ENCODE measurements around the gene B4GALT2.

The B4GALT2 gene

DNA sequence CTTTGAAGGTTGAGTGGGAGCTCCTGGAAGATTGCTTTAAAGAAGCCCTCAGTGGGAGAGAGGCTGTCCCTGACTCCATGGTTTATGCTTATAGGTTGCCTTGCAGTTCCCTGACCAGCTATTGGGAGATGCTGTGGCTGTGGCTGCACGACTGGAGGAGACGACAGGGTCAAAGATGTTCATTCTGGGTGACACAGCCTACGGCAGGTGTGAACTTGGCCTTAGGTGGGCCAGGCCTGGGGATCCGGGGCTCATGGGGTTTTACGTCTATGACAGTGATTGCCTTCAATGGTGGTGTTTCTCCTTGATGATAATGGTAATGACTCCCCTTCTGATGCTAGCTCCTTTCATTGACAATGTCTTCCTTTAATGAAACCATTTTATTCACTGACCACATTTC, 8.5 kb upstream of the B4GALT2 start:
- Histone ChIP-seq H3K36me3 (ENCODE audit: control insufficient read depth in 1 of 2, insufficient read depth in 2 of 2, low read length in 2 of 2) (peaks cover 4 to 21% of the 10 kb centered on the region in 2 donors), H3K4me3 (ENCODE audit: low read depth in 1 of 2, low read length in 2 of 2) (peak overlapping the region; percentile 96 to 99), H3K9ac (ENCODE audit: low read depth in 1 of 2, low read length in 2 of 2) (peak overlapping the region; percentile 51 to 79), H3K4me1 (ENCODE audit: control insufficient read depth in 1 of 2, insufficient read depth in 2 of 2, low read length in 2 of 2) (peaks cover 18 to 29% of the 10 kb centered on the region in 2 donors), H3K27me3 (ENCODE audit: control insufficient read depth in 1 of 2, insufficient read depth in 2 of 2, low read length in 2 of 2) (no peaks in the 10 kb centered on the region), H3K9me3 (ENCODE audit: control insufficient read depth in 1 of 2, low read length in 2 of 2) (no peaks in the 10 kb centered on the region), H3K27ac (ENCODE audit: low read depth, low read length) (no peak overlapping the region)

DNA sequence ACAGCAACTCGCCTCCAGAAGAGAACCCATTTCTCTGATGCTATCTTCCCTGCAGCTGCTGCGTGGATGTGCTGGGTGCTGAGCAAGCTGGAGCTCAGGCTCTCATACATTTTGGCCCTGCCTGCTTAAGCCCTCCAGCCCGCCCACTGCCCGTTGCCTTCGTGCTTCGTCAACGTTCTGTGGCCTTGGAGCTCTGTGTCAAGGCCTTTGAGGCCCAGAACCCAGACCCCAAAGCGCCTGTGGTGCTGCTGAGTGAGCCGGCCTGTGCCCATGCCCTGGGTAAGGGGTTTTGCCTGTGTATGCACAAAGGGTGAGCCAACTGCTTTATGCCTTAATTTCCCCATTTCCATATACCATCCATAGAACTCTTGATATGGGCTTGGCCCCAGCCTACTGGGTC, 8.1 kb upstream of the B4GALT2 start:
- H3K27me3 ChIP-seq (ENCODE audit: control insufficient read depth in 1 of 2, insufficient read depth in 2 of 2, low read length in 2 of 2): no peaks in the 10 kb centered on the region
- peak overlapping the region; percentile 96 to 99 for H3K4me3 ChIP-seq (ENCODE audit: low read depth in 1 of 2, low read length in 2 of 2)
- no peak overlapping the region for H3K27ac ChIP-seq (ENCODE audit: low read depth, low read length)
- H3K36me3 ChIP-seq (ENCODE audit: control insufficient read depth in 1 of 2, insufficient read depth in 2 of 2, low read length in 2 of 2): peaks cover 4 to 21% of the 10 kb centered on the region in 2 donors
- H3K9me3 ChIP-seq (ENCODE audit: control insufficient read depth in 1 of 2, low read length in 2 of 2): no peaks in the 10 kb centered on the region
- H3K4me1 ChIP-seq (ENCODE audit: control insufficient read depth in 1 of 2, insufficient read depth in 2 of 2, low read length in 2 of 2): peaks cover 22 to 33% of the 10 kb centered on the region in 2 donors
- peak overlapping the region in 1 of 2 donors; percentile 79 for H3K9ac ChIP-seq (ENCODE audit: low read depth in 1 of 2, low read length in 2 of 2)

DNA sequence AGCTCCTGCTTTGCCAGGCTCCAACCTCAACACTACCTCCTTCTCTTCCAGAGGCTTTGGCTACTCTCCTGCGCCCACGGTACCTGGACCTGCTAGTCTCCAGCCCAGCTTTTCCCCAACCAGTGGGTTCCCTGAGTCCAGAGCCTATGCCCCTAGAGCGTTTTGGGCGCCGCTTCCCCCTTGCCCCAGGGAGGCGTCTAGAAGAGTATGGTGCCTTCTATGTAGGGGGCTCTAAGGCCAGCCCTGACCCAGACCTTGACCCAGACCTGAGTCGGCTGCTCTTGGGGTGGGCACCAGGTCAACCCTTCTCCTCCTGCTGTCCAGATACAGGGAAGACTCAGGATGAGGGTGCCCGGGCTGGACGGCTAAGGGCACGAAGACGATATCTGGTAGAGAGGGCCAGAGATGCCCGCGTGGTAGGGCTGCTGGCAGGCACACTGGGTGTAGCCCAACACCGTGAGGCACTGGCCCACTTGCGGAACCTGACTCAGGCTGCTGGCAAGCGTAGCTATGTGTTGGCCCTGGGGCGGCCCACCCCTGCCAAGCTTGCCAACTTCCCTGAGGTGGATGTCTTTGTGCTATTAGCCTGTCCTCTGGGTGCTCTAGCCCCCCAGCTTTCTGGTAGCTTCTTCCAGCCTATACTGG, 7.6 kb upstream of the B4GALT2 start:
- no peaks in the 10 kb centered on the region for H3K27me3 ChIP-seq (ENCODE audit: control insufficient read depth in 1 of 2, insufficient read depth in 2 of 2, low read length in 2 of 2)
- H3K4me3 ChIP-seq (ENCODE audit: low read depth in 1 of 2, low read length in 2 of 2): no peak overlapping the region
- peaks cover 27 to 39% of the 10 kb centered on the region in 2 donors for H3K4me1 ChIP-seq (ENCODE audit: control insufficient read depth in 1 of 2, insufficient read depth in 2 of 2, low read length in 2 of 2)
- peaks cover 7 to 19% of the 10 kb centered on the region in 2 donors for H3K36me3 ChIP-seq (ENCODE audit: control insufficient read depth in 1 of 2, insufficient read depth in 2 of 2, low read length in 2 of 2)
- H3K9me3 ChIP-seq (ENCODE audit: control insufficient read depth in 1 of 2, low read length in 2 of 2): no peaks in the 10 kb centered on the region
- H3K9ac ChIP-seq (ENCODE audit: low read depth in 1 of 2, low read length in 2 of 2): no peak overlapping the region
- H3K27ac ChIP-seq (ENCODE audit: low read depth, low read length): no peak overlapping the region

DNA sequence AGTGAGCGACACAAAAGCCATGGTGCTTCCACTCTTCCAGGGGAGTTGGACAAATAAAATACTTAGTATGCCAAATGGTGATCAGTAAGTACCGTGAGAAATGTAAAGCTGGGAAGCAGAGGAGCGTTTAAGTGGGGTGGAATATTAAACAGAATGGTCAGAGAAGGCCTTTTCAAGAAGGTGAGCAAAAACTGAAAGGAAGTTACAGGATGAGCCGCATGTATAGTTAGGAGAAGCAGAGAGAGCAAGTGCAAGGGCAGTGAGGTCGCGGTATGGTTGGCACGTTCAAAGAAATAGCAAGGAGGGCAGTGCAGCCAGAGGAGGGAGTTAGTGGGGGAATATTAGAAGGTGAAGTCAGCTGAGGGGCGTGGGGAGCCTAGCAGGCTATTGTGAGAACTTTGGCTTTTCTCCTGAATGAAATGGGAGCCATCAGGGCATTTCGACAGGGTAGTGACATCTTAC, 5.0 kb upstream of the B4GALT2 start:
- Histone ChIP-seq H3K36me3 (ENCODE audit: control insufficient read depth in 1 of 2, insufficient read depth in 2 of 2, low read length in 2 of 2) (peaks cover 19 to 29% of the 10 kb centered on the region in 2 donors), H3K9me3 (ENCODE audit: control insufficient read depth in 1 of 2, low read length in 2 of 2) (no peaks in the 10 kb centered on the region), H3K27ac (ENCODE audit: low read depth, low read length) (peak overlapping the region; percentile 89), H3K4me1 (ENCODE audit: control insufficient read depth in 1 of 2, insufficient read depth in 2 of 2, low read length in 2 of 2) (peaks cover 49 to 62% of the 10 kb centered on the region in 2 donors), H3K4me3 (ENCODE audit: low read depth in 1 of 2, low read length in 2 of 2) (peak overlapping the region; percentile 82 to 93), H3K27me3 (ENCODE audit: control insufficient read depth in 1 of 2, insufficient read depth in 2 of 2, low read length in 2 of 2) (no peaks in the 10 kb centered on the region), H3K9ac (ENCODE audit: low read depth in 1 of 2, low read length in 2 of 2) (peak overlapping the region; percentile 87 to 99)

DNA sequence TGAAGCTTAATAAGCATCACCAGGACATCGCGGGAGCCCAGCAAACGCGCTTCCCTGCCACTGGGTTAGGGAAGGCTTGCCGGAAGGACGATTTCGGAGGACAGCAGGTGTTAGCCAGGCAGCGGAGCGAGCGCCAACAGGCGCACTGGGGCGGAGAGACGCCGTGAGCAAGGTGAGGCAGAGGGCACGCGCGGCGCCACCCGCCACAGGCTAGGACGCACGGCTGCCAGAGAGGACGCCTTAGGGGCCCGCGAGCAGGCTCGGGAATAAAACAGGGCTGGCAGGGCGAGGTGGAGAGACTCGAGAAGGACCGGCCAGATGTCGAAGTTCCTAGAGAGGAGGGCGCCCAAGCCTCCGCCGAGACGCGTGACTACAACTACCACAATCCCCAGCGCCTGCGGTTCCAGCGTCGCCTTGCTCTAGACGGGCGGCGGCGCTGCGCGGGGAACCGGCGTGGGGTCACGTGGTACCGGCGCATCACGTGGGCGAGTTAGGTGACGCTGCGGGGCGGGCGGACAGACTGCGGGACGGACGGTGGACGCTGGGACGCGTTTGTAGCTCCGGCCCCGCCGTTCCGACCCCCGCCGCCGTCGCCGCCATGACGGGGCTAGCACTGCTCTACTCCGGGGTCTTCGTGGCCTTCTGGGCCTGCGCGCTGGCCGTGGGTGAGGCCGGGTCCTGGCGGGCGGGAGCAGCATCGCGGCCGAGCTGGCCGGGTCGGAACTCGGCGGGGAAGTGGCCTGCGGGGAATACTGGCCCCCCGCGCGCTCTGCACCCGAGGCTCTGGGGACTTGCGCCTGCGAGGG, 4.4 kb upstream of the B4GALT2 start, which contains the start of gene ATP6V0B:
Gene ATP6V0B, plus strand, starts transcription at position 518 of the 806 bp plus-strand sequence. Its CDS starts 81 bp downstream, at position 599.
- Histone ChIP-seq H3K27ac (ENCODE audit: low read depth, low read length) (peak within 1 kb of the TSS; percentile 89), H3K36me3 (ENCODE audit: control insufficient read depth in 1 of 2, insufficient read depth in 2 of 2, low read length in 2 of 2) (peaks cover 19 to 29% of the 10 kb centered on the region in 2 donors)

DNA sequence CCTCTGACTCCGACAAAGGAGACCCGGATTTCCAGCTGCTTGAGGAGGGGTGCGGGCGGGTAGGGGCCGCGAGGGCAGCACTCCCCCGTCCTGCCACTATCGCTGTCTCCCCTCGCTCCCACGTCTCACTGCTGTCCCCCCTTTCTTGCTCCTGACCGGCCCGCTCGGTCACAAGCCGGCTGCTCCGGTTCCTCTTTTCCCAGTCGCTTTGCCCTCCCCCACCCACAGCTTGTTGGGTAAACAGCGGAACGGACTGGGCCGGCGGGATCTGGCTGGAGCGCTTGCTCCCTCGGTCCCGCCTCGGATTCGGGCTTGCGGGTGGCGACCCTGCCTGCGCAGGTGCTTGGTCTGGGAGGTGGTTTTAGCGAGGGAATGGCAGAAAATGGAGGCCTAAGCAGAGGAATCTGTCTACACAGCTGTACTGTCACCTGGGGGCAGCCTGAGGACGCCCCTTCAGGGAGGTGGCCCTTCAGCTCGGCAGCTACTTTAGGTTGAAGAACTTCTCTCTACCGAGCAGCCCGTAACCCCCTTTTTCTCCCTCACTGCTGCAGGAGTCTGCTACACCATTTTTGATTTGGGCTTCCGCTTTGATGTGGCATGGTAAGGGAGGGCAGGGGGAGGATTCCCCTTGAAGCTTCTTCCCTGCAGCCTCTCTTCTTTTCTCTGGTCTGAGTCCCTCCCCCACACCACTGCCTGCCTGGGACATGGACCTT, 3.6 kb upstream of the B4GALT2 start:
- peaks cover 53 to 62% of the 10 kb centered on the region in 2 donors for H3K4me1 ChIP-seq (ENCODE audit: control insufficient read depth in 1 of 2, insufficient read depth in 2 of 2, low read length in 2 of 2)
- H3K27me3 ChIP-seq (ENCODE audit: control insufficient read depth in 1 of 2, insufficient read depth in 2 of 2, low read length in 2 of 2): no peaks in the 10 kb centered on the region
- H3K9ac ChIP-seq (ENCODE audit: low read depth in 1 of 2, low read length in 2 of 2): peak overlapping the region; percentile 87 to 99
- H3K4me3 ChIP-seq (ENCODE audit: low read depth in 1 of 2, low read length in 2 of 2): peak overlapping the region; percentile 82 to 93
- H3K36me3 ChIP-seq (ENCODE audit: control insufficient read depth in 1 of 2, insufficient read depth in 2 of 2, low read length in 2 of 2): peaks cover 19 to 29% of the 10 kb centered on the region in 2 donors
- peak overlapping the region; percentile 89 for H3K27ac ChIP-seq (ENCODE audit: low read depth, low read length)
- H3K9me3 ChIP-seq (ENCODE audit: control insufficient read depth in 1 of 2, low read length in 2 of 2): no peaks in the 10 kb centered on the region

More for the DNA sequence above, 4.4 kb upstream of the B4GALT2 start, which contains the start of gene ATP6V0B:
- Histone ChIP-seq H3K27me3 (ENCODE audit: control insufficient read depth in 1 of 2, insufficient read depth in 2 of 2, low read length in 2 of 2) (no peaks in the 10 kb centered on the region), H3K9ac (ENCODE audit: low read depth in 1 of 2, low read length in 2 of 2) (peak within 1 kb of the TSS; percentile 87 to 99), H3K9me3 (ENCODE audit: control insufficient read depth in 1 of 2, low read length in 2 of 2) (no peaks in the 10 kb centered on the region), H3K4me3 (ENCODE audit: low read depth in 1 of 2, low read length in 2 of 2) (peak within 1 kb of the TSS; percentile 82 to 93), H3K4me1 (ENCODE audit: control insufficient read depth in 1 of 2, insufficient read depth in 2 of 2, low read length in 2 of 2) (peaks cover 49 to 59% of the 10 kb centered on the region in 2 donors)

DNA sequence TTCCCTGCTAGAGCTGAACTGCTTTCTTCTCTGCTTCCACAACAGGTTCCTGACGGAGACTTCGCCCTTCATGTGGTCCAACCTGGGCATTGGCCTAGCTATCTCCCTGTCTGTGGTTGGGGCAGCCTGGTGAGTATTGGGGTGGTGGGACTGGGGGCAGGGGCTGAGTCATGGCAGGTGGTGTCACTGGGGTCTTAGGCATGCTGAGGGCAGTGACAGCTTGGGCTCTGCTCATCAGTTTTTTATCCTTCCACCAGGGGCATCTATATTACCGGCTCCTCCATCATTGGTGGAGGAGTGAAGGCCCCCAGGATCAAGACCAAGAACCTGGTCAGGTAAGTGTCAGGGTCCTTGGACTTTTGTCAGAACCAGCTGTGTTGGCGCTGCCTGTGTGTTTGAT, 3.0 kb upstream of the B4GALT2 start:
- no peaks in the 10 kb centered on the region for H3K9me3 ChIP-seq (ENCODE audit: control insufficient read depth in 1 of 2, low read length in 2 of 2)
- H3K4me3 ChIP-seq (ENCODE audit: low read depth in 1 of 2, low read length in 2 of 2): peak overlapping the region; percentile 82 to 93
- no peak overlapping the region for H3K27ac ChIP-seq (ENCODE audit: low read depth, low read length)

DNA sequence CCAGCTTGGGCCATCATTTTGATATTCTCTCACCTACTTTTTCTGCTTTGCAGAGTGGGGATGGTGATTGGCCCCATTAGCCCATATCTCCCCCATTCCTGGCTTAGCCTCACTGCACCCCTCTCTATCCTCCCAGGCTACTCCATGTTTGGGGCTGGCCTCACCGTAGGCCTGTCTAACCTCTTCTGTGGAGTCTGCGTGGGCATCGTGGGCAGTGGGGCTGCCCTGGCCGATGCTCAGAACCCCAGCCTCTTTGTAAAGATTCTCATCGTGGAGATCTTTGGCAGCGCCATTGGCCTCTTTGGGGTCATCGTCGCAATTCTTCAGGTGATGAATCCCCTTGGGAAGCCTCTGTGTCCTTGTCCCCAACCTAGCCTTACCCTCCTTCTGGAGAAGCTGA, 2.1 kb upstream of the B4GALT2 start:
- Histone ChIP-seq H3K9me3 (ENCODE audit: control insufficient read depth in 1 of 2, low read length in 2 of 2) (no peaks in the 10 kb centered on the region), H3K9ac (ENCODE audit: low read depth in 1 of 2, low read length in 2 of 2) (no peak overlapping the region), H3K4me1 (ENCODE audit: control insufficient read depth in 1 of 2, insufficient read depth in 2 of 2, low read length in 2 of 2) (peaks cover 53 to 60% of the 10 kb centered on the region in 2 donors), H3K4me3 (ENCODE audit: low read depth in 1 of 2, low read length in 2 of 2) (peak overlapping the region in 1 of 2 donors; percentile 93), H3K36me3 (ENCODE audit: control insufficient read depth in 1 of 2, insufficient read depth in 2 of 2, low read length in 2 of 2) (peaks cover 17 to 29% of the 10 kb centered on the region in 2 donors), H3K27ac (ENCODE audit: low read depth, low read length) (no peak overlapping the region), H3K27me3 (ENCODE audit: control insufficient read depth in 1 of 2, insufficient read depth in 2 of 2, low read length in 2 of 2) (no peaks in the 10 kb centered on the region)

More for the DNA sequence above, 3.0 kb upstream of the B4GALT2 start:
- no peaks in the 10 kb centered on the region for H3K27me3 ChIP-seq (ENCODE audit: control insufficient read depth in 1 of 2, insufficient read depth in 2 of 2, low read length in 2 of 2)
- peak overlapping the region; percentile 87 to 99 for H3K9ac ChIP-seq (ENCODE audit: low read depth in 1 of 2, low read length in 2 of 2)
- peaks cover 19 to 29% of the 10 kb centered on the region in 2 donors for H3K36me3 ChIP-seq (ENCODE audit: control insufficient read depth in 1 of 2, insufficient read depth in 2 of 2, low read length in 2 of 2)
- peaks cover 53 to 62% of the 10 kb centered on the region in 2 donors for H3K4me1 ChIP-seq (ENCODE audit: control insufficient read depth in 1 of 2, insufficient read depth in 2 of 2, low read length in 2 of 2)

DNA sequence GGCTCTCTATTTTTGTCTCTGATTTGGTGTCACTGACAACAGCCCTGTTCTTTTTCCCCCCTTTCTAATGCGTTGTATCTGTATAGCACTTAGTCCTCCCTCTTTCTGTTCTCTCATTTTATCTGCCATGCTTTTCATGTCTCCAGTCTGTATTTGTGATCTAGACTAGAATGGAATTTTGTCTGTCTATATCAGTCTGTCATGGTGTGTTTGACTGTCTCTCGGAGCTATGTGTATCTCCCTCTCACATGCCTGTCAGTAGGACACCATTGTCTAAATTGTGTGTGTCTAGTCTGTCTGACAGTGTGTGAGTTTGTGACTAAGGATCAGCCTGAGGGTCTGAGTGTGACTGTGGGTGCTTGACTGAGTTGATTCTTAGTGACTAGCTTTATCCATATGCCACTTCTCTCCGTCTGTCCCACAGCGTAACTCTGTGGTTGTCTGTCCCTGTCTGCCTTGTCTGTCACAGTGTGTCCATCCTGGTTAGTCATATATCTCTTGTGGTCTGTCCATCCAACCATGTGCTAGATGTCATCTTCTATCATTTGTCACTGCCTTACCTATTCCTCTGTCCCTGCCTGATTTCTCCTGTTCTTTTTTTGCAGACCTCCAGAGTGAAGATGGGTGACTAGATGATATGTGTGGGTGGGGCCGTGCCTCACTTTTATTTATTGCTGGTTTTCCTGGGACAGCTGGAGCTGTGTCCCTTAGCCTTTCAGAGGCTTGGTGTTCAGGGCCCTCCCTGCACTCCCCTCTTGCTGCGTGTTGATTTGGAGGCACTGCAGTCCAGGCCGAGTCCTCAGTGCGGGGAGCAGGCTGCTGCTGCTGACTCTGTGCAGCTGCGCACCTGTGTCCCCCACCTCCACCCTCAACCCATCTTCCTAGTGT, 1.4 kb upstream of the B4GALT2 start:
- H3K4me1 ChIP-seq (ENCODE audit: control insufficient read depth in 1 of 2, insufficient read depth in 2 of 2, low read length in 2 of 2): peaks cover 53 to 60% of the 10 kb centered on the region in 2 donors

More for the DNA sequence above, 1.4 kb upstream of the B4GALT2 start:
- Histone ChIP-seq H3K9me3 (ENCODE audit: control insufficient read depth in 1 of 2, low read length in 2 of 2) (no peaks in the 10 kb centered on the region), H3K36me3 (ENCODE audit: control insufficient read depth in 1 of 2, insufficient read depth in 2 of 2, low read length in 2 of 2) (peaks cover 15 to 23% of the 10 kb centered on the region in 2 donors), H3K27me3 (ENCODE audit: control insufficient read depth in 1 of 2, insufficient read depth in 2 of 2, low read length in 2 of 2) (no peaks in the 10 kb centered on the region), H3K27ac (ENCODE audit: low read depth, low read length) (no peak overlapping the region), H3K9ac (ENCODE audit: low read depth in 1 of 2, low read length in 2 of 2) (peak overlapping the region in 1 of 2 donors; percentile 9), H3K4me3 (ENCODE audit: low read depth in 1 of 2, low read length in 2 of 2) (peak overlapping the region in 1 of 2 donors; percentile 4)

All from duodenal mucosa (tissue), 2 donors.